Right renal cortex interstitium (tissue), 3 donors: ENCODE measurements around the gene PKNOX1. TPM values are rescaled to one million over a fixed set of nuclear protein-coding genes. Genes with fewer than 3 reads are reported as not detected.
"Not testable (repeated sequence)": the region's sequence is repeated elsewhere in the genome, so short reads cannot be mapped to it uniquely, and the experiment has no call there.

Experiments
- DNase-seq, 3 donors: peaks; one replicate each; pipeline ENCODE4 v3.0.0-alpha.2; 2013; ENCODE audit warnings: low read depth in 3 of 3, low spot score in 2 of 3
- polyA plus RNA-seq, 3 donors: library from polyadenylated mRNA; unstranded; fragments of 120-200 nt; gene quantifications; one replicate each; pipeline ENCODE4 v1.2.1, GENCODE V29; 2013; ENCODE audit not compliant: insufficient read length in 3 of 3

The PKNOX1 gene
- polyA plus RNA-seq, 3 donors = 24.1 to 27.4 (median 25.0) TPM

DNA sequence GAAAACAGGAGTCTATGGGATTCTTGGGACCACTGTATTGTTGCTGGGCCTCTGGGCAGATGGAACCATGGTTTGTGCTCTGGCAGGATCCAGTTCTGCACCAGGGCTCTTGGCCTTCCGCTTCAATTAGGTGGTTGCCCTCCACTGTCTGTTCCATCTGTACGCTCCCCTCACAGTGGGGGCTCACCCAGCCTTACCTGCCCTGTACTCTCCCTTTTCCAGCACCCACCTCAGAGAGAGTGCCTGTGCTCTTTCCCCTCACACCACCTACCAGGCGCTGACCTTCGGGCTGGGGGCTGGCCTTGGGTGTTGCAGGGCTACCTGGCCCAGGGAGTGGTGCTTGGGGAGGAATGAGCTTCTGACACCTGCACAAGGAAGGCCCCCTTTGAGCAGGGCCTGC is 7.5 kb downstream of the PKNOX1 start:
- no peak for DNase-seq

DNA sequence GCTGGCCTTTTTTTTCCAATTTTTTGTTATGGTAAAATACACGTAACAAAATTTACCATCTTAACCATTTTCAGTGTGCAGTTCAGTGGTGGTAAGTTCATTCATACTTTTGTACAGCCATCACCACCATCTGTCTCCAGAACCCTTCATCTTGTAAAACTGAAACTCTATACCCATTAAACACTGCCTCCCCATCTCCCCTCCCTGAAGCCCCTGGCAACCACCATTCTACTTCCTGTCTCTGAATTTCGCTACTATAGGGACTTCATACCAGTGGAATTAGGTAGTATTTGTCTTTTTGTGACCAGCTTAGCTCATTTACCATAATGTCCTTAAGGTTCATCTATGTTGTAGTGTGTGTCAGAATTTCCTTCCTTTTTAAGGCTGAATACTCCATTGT is 8.7 kb downstream of the PKNOX1 start:
- no peak for DNase-seq

DNA sequence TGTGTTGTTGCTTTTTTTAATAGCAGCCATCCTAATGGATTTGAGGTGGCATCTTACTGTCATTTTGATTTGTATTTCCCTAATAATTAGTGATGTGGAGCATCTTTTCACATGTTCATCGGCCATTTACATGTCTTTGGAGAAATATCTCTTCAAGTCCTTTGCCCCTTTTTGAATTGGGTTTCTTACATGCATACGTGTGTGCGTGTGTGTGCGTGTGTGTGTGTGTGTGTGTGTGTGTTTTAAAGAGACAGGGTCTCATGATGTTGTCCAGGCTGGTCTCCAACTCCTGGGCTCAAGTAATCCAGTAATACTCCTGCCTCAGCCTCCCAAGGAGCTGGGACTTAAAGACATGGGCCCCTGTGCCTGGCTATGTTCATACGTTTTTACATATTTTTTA is 9.5 kb downstream of the PKNOX1 start:
- DNase-seq = no peak

DNA sequence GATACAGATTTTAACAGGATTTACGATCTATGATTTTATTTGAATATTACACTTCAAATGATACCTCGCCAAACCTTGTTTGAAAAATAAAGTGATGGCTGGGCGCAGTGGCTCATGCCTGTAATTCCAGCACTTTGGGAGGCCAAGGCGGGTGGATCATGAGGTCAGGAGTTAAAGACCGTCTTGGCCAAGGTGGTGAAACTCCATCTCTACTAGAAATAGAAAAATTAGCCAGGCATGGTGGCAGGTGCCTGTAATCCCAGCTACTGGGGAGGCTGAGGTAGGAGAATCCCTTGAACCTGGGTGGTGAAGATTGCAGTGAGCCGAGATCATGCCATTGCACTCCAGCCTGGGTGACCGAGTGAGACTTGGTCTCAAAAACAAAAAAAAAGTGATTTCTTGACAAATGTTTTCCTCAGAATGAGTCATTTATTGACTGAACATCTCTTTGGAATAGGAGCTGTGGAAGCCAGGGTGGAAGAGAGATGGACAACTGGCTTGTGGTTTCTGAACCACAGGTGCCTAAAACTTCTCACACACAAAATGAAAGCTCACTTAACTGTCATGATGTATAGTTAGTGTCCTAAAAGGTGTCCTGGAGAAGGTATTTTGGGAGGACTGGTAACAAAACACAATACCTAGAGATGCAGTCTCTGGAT is 11.9 kb downstream of the PKNOX1 start:
- no peak for DNase-seq

DNA sequence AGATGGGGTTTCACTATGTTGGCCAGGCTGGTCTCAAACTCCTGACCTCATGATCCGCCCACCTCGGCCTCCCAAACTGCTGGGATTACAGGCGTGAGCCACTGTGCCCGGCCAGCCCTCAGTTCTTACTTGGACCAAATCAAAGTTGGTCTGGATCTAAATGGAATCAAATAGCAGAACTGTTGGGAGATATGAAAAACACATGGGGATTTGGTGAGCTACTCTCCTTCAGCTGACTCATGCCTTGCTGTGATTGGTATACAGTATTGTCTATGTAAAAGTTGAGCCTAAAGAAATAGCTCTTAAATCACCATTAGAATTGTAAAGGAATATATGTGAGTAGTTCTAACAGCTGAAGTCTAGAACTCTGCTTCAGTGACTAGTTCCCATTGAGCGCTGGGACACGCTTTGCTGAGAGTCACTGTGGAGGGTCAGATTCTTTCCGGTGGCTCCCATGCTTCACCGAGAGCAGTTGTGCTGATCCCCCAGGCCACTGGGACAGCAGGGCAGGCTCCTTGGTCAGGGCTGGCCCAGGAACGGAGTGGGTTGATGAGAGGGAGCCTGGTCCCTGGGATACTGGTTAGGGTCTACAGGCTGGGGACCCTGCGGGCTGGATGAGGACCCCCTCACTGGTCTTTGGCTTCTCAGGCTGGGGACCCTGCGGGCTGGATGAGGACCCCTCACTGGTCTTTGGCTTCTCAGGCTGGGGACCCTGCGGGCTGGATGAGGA is 14.0 kb downstream of the PKNOX1 start:
- DNase-seq = no peak

DNA sequence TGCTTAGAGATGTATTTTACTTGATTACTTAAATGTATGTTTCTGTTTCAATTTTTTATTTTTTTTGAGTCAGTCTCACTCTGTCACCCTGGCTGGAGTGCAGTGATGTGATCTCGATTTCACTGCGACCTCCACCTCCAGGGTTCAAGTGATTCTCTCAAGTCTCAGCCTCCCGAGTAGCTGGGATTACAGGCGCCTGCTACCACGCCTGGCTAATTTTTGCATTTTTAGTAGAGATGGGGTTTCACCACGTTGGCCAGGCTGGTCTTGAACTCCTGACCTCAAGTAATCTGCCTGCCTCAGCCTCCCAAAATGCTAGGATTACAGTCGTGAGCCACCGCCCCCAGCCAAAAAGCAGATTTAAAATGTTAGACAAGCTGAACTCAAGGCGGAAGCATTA is 15.0 kb downstream of the PKNOX1 start:
- DNase-seq = not testable (repeated sequence)

DNA sequence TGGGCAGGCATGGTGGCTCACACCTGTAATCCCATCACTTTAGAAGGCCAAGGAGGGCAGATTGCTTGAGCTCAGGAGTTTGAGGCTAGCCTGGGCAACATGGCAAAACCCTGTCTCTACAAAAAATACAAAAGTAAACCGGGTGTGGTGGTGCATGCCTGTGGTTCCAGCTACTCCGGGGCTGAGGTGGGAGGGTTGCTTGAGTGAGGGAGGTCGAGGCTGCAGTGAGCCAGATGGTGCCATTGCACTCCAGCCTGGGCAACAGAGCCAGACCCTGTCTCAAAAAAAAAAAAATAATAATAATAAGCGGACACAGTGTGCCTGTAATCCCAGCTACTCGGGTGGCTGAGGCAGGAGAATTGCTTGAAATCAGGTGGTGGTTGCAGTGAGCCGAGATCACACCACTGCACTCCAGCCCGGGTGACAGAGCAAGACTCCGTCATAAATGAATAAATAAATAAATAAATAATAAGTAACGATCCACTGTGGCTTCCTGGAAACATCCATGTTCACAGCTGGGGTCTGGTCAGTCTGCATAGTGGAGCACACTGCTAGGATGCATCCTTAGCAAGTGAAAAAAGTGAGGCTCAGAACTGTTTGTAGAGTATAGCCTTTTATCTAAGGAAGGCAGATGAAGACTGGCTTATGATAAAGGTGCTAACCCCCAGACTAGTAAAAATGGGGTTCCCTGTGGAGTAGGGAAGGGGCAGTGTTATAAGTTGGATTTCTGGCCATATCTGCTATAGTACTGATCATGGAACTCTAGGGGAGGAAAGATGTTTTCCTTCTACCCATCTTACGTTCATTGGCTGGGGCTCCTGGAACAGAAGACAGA is 15.7 kb downstream of the PKNOX1 start:
- no peak for DNase-seq

DNA sequence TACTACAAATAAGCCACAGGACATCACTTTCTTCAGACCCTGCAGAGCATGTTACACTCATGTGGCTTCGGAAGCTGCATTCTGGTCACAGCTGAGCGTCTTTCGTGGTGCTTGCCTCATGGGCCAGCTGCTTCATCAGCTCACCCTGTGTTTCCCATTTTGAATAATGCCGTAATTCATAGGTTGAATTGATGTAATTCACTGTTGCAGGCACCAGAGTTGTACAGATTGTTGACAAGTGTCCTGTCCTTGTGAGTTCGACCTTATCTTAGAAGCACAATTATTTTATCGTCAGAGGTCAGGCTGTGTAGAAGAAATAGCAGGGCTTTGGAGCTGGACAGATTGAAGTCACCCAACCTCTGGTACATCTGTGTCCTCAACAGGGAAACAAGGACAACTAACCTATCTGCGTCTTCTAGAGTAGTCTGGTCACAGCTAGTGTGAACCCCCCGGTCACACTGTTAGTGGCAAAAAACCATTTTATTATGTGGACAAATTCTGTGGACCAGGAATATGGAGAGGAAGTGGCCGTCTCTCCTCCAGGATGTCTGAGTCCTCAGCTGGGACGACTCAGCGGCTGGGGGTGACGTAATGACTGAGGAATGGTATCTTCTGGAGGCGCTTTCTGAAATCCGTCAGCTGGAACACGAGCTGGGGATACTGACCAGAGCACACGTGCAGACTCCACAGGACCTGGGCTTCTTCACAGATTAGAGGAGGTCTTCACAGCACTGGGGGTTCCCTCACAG is 17.8 kb downstream of the PKNOX1 start:
- DNase-seq = peak; percentile 53 to 76 (median 60)

DNA sequence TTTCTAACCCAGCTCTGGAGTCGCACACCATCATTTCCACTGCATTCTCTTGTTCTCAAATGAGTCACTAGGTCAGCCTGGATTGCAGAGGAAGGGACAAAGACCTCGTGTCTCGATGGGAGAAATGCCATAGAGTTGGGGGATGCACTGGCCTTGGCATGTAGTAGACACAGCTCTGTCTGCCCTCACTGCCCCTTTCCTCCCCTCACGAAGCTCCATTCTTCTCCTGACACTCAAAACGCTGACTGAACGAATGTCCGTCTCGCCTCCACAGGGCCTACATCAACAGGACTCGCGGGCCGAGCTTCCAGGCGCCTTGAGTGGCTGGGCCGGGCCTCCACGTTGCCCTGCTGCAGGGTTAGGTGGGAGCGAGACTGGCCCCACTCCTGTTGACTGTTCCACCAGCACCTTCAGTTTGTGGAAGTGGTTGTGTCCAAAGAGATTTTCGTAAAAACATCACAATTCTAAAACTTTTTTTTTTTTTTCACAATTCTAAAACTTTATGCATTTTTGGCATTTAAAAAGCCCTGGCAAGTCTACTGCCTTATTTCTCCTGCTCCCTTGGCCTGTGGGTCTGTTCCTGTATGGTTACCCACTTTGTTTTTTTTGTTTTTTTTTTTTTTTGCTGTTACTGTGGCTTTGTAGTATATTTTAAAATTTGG is 18.8 kb downstream of the PKNOX1 start:
- no peak for DNase-seq

DNA sequence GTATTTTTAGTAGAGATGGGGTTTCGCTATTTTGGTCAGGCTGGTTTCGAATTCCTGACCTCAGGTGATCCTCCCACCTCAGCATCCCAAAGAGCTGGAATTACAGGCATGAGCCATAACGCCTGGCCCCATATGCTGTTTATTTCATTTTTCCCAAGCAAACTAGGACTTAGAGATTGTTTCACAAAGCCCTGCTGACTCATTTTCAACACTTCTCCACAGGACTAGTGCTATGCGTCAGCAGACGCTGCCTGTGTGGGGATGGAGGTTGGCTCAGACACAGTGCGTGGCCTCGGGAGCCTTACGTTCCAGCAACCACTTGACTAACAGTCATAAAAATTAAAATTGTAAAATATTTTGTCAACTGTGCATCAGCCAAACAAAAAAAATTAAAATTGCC is 22.7 kb downstream of the PKNOX1 start:
- no peak for DNase-seq

DNA sequence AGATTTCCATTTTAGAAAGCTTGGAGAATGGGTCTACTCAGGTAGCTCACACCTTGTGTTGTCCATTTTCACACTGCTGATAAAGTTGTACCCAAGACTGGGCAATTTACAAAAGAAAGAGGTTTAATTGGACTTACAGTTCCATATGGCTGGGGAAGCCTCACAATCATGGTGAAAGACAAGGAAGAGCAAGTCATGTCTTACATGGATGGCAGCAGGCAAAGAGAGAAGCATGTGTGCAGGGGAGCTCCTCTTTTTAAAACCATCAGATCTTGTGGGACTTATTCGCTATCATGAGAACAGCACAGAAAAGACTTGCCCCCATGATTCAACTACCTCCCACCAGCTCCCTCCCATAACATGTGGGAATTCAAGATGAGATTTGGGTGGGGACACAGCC is 23.6 kb downstream of the PKNOX1 start:
- not testable (repeated sequence) for DNase-seq

DNA sequence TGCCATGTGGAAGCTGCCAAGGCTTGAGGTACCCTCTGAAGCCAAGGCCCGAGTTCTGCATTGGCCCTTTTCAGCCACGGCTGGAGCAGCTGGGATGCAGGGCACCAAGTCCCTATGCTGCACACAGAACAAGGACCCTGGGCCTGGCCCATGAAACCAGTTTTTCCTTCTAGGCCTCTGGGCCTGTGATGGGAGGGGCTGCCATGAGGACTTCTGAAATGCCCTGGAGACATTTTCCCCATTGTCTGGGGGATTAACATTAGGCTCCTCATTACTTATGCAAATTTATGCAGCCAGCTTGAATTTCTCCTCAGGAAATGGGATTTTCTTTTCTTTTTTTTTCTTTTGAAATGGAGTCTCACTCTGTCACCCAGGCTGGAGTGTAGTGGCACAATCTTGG is 24.8 kb downstream of the PKNOX1 start:
- not testable (repeated sequence) for DNase-seq

DNA sequence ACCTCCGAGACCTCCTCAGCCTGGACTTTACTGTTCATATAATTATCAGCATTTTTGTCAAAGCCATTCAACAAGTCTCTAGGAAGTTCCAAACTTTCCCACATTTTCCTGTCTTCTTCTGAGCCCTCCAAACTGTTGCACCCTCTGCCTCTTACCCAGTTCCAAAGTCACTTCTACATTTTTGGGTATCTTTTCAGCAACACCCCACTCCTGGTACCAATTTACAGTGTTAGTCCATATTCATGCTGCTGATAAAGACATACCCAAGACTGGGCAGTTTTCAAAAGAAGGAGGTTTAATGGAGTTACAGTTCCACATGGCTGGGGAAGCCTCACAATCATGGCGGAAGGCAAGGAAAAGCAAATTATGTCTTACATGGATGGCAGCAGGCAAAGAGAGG is 25.7 kb downstream of the PKNOX1 start:
- DNase-seq = not testable (repeated sequence)

DNA sequence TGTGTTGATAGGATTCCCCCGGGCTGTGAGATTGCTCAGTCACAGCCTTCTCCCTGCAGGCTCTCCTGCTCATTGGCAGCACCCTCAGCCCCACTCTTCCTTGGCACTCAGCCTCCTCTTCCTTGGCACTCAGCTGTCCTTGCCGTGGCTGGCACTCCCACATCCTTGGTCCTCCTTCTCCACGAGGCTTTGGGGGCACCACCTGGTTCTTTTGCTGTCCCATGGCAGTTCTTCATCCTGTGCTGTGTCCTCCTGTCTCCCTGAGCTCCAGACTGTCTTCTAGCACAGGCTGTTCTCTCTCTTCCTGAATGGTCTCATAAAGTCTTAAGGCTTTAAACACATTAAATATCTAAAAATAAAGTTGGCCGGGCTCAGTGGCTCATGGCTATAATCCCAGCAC is 27.0 kb downstream of the PKNOX1 start:
- DNase-seq = no peak

DNA sequence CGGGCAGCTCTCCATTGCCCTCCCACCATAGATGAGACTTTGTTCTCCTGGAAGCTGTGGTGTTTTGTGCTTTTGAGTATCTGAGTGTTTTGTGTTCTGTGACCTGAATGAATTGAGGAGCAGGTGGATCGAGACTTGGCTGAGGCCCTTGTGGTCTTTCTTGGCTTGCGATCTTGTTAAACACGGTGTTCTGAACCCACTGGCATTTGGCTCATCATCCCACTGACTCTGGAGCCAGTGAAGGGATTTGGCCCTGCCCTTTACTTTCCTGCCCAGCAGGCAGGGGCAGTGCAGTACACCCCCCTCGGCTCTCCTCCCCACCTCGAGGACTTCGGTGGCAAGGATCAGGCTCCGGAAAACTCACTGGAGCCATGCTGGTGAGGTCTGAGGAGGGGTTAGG is 30.6 kb downstream of the PKNOX1 start:
- no peak for DNase-seq

DNA sequence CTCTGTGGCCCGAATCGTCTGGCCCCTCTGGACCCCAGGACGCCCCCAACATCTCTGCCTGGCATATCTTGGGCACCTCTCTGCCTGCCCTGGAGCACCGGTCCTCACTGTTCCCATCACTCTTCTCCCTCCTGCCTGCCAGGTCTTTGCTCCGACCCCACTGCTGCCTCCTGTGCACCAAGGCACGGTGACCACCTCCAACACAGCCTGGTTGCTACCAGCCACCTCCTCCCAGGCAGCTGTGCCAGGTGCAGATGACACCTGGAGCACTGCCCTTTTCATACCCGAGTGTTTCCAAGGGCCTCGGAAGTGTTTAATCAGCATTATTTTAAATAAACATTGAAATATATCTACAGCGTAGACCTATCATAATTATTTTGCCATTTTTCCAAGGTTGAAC is 31.3 kb downstream of the PKNOX1 start:
- no peak for DNase-seq

DNA sequence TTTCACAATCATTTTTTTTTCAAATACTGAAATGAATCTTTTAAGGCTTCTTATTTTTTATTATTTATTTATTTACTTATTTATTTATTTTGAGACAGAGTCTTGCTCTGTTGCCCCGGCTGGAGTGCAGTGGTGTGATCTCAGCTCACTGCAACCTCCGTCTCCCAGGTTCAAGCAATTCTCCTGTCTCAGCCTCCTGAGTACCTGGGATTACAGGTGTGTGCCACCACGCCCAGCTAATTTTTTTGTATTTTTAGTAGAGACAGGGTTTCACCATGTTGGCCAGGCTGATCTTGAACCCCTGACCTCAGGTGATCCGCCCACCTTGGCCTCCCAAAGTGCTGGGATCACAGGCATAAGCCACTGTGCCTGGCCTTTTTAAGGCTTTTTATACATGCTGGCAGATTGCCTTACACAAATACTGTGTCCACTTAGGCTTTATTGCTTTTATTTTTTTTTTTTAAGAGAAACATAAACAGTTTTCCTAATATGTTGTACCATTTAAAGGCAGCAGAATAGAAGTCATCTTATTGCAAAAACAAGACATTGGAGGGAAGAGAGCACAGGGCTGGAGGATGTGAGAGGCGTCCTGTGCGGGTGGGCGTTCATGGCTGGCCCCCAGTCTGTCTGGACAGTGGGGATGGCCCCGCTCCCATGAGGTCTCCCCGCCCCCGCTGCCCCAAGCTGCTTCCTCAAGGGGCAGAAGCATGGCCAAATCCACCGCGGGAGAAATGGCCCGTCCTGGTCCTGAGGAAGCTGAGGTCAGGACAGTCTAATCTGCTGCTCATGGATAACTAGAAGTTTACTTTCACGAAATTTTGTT is 31.9 kb downstream of the PKNOX1 start:
- DNase-seq = not testable (repeated sequence)

DNA sequence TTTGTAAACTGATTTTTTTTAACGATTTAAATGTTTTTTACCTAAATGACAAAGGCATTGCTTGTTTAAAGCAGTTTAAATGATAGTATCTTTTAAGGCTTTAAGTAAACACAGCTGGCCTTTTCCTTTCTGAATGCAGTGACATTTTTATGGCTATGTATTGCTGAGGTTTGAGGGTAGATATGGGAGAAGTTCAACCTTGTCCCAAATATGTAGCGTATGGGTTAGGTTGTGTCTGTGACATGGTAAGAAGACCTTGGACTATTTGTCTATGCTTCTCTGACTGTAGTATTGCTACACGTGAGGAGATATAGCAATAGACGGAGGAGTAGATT is 32.5 kb downstream of the PKNOX1 start:
- DNase-seq = no peak

DNA sequence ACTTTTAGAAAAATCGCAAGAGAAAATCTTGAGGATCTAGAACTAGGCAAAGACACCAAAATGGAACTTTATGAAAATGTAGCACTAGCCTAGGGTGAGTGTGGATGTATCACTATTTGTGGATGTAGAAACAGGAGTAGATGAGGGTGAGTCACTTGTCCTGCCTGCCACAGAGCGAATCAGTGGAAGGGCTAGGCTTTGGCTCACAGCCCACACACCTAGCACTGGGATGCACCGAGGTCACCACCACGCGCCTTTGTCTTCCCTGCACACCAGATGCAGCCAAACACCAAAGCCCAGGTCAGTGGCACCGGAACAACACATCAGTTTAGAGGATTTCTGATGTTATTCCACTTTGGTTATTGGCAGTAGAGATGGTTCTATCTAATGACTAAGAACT is 38.2 kb downstream of the PKNOX1 start:
- DNase-seq = no peak
